ENCODE data around the gene AP4M1.
A peak's percentile ranks its signal among the peaks of the same experiment; 100 is the strongest.
"Not testable (repeated sequence)": the region's sequence is repeated elsewhere in the genome, so short reads cannot be mapped to it uniquely, and the experiment has no call there.

The AP4M1 gene

DNA sequence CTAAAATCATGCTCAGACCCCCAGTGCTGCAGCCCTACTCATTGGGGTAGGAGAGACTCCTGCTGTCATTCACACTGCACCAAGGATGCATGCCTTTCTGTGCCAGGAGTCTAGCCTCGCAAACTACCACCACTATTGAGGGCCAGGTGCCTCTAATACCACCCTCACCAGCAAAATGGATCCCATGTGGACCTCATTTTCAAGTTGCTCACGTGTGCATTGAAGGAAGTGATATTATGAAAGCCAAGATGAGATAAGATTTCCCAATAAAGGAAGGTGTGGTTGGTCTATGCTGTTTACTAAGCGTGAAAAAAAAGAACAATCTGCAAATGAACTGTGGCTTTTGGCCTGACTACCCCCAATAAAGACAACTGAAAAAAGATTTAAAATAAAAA lies 40.1 kb downstream of the AP4M1 start:
- TF ChIP-seq FOXK2 (IDR thresholded peaks at IDR 0.05) = no peak
- no peak for TF ChIP-seq ARNT (IDR thresholded peaks at IDR 0.05)
- TF ChIP-seq ZNF384 (IDR thresholded peaks at IDR 0.05) = no peak
- TF ChIP-seq FOXA1 (IDR thresholded peaks at IDR 0.05) = no peak
- ChIA-PET POLR2A (interaction anchor here (1.1 kb wide), 1 partner anchor 13 kb away, joined by 3 read pairs; no protein-coding TSS in a partner anchor), CTCF (interaction anchor here (1.5 to 3.0 kb wide), 3 partner anchors 9 to 17 kb away, joined by 3 to 10 read pairs (median 8); no protein-coding TSS in a partner anchor)
- no peak for DNase-seq (ENCODE audit: extremely low spot score)

DNA sequence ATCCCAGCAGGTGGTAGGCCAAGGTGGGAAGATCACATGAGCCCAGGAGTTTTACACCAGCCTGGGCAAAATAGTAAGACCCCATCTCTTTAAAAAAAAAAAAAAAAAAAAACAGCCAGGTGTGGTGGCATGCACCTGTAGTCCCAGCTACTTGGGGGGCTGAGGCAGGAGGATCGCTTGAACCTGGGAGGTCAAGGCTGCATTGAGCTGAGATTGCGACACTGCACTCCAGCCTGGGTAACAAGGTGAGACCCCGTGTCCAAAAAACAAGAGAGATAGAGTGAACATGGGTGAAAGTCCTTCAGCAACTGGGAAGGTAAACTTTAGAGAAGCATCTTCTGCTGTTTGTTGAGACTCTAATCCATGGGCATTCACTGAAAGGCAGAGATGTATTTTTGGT lies 41.0 kb downstream of the AP4M1 start:
- TF ChIP-seq BHLHE40 (IDR thresholded peaks at IDR 0.05; ENCODE audit: borderline replicate concordance) = no peak
- no peak for TF ChIP-seq L3MBTL2 (conservative IDR thresholded peaks at IDR 0.05)
- TF ChIP-seq ELF4 (IDR thresholded peaks at IDR 0.05) = no peak
- TF ChIP-seq, protein P1, sequence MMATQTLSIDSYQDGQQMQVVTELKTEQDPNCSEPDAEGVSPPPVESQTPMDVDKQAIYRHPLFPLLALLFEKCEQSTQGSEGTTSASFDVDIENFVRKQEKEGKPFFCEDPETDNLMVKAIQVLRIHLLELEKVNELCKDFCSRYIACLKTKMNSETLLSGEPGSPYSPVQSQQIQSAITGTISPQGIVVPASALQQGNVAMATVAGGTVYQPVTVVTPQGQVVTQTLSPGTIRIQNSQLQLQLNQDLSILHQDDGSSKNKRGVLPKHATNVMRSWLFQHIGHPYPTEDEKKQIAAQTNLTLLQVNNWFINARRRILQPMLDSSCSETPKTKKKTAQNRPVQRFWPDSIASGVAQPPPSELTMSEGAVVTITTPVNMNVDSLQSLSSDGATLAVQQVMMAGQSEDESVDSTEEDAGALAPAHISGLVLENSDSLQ (IDR thresholded peaks at IDR 0.05) = no peak
- TF ChIP-seq FOXK2 (IDR thresholded peaks at IDR 0.05) = no peak
- no peak for TF ChIP-seq FOXA1 (IDR thresholded peaks at IDR 0.05)
- no peak for TF ChIP-seq CTBP1 (IDR thresholded peaks at IDR 0.05; ENCODE audit: borderline replicate concordance)
- TF ChIP-seq HDGF (IDR thresholded peaks at IDR 0.05; ENCODE audit: borderline replicate concordance) = no peak
- TF ChIP-seq ZNF384 (IDR thresholded peaks at IDR 0.05) = no peak
- TF ChIP-seq TARDBP (IDR thresholded peaks at IDR 0.05) = no peak
- TF ChIP-seq SUZ12 (IDR thresholded peaks at IDR 0.05) = no peak
- TF ChIP-seq ARNT (IDR thresholded peaks at IDR 0.05) = no peak
- no peak for TF ChIP-seq FOXM1 (IDR thresholded peaks at IDR 0.05; ENCODE audit: borderline replicate concordance)
- TF ChIP-seq LEF1 (IDR thresholded peaks at IDR 0.05; ENCODE audit: borderline replicate concordance) = no peak
- TF ChIP-seq SP1 (IDR thresholded peaks at IDR 0.05) = no peak
- no peak for TF ChIP-seq NFRKB (IDR thresholded peaks at IDR 0.05)
- CTCF ChIA-PET = interaction anchor here (0.5 to 3.0 kb wide), 3 partner anchors 8 to 17 kb away, joined by 3 to 8 read pairs (median 3); no protein-coding TSS in a partner anchor
- POLR2A ChIA-PET = no interaction called here
- no peak for DNase-seq (ENCODE audit: extremely low spot score)

DNA sequence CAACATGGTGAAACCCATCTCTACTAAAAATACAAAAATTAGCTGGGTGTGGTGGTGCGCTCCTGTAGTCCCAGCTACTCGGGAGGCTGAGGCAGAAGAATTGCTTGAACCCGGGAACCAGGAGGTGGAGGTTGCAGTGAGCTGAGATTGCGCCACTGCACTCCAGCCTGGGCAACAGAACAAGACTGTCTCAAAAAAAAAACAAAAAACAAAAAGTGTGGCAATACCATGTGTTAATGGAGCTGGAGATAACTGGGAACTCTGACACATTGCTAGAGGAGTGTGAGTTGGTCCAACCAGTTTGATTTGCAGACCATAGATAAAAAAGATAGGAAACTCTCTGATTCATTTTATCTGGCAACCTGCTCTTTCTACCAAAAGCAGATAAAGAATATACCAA lies 44.9 kb downstream of the AP4M1 start:
- DNase-seq (ENCODE audit: extremely low spot score); POLR2A ChIA-PET: not testable (repeated sequence)
- CTCF ChIA-PET = interaction anchor here (0.7 to 1.7 kb wide), 2 partner anchors 14 to 16 kb away, joined by 6 read pairs; no protein-coding TSS in a partner anchor

DNA sequence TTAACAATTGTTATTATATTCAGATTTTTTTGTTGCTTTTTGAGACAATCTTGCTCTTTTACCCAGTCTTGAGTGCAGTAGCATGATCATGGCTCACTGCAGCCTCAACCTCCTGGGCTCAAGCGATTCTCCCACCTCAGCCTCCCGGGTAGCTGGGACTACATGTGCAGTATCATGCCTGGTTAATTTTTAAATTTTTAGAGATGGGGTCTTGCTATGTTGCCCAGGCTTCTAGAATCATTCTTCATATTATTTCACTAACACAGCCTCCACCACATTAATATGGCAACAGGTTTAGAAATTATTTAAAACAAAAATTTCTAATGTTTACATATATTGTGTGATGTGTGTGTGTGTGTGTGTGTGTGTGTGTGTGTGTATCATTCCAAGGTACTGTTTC lies 45.8 kb downstream of the AP4M1 start:
- CTCF ChIA-PET = interaction anchor here (1.7 to 1.8 kb wide), 2 partner anchors 15 to 17 kb away, joined by 6 to 8 read pairs; no protein-coding TSS in a partner anchor
- no peak for DNase-seq (ENCODE audit: extremely low spot score)
- TF ChIP-seq SP1 (IDR thresholded peaks at IDR 0.05) (no peak), ARNT (IDR thresholded peaks at IDR 0.05) (no peak), ZNF384 (IDR thresholded peaks at IDR 0.05) (no peak), CTBP1 (IDR thresholded peaks at IDR 0.05; ENCODE audit: borderline replicate concordance) (no peak), HDGF (IDR thresholded peaks at IDR 0.05; ENCODE audit: borderline replicate concordance) (no peak), FOXK2 (IDR thresholded peaks at IDR 0.05) (no peak), L3MBTL2 (conservative IDR thresholded peaks at IDR 0.05) (no peak), LEF1 (IDR thresholded peaks at IDR 0.05; ENCODE audit: borderline replicate concordance) (no peak), TARDBP (IDR thresholded peaks at IDR 0.05) (no peak), SUZ12 (IDR thresholded peaks at IDR 0.05) (no peak), ELF4 (IDR thresholded peaks at IDR 0.05) (no peak), FOXM1 (IDR thresholded peaks at IDR 0.05; ENCODE audit: borderline replicate concordance) (no peak), FOXA1 (IDR thresholded peaks at IDR 0.05) (no peak), NFRKB (IDR thresholded peaks at IDR 0.05) (no peak), BHLHE40 (IDR thresholded peaks at IDR 0.05; ENCODE audit: borderline replicate concordance) (no peak)
- TF ChIP-seq, protein P1 (IDR thresholded peaks at IDR 0.05) = no peak
- POLR2A ChIA-PET = interaction anchor here (0.8 to 2.4 kb wide), 6 partner anchors 10 to 46 kb away, joined by 3 to 23 read pairs (median 7); partner anchors contain the start of genes AP4M1, GPC2, MBLAC1 and MCM7

DNA sequence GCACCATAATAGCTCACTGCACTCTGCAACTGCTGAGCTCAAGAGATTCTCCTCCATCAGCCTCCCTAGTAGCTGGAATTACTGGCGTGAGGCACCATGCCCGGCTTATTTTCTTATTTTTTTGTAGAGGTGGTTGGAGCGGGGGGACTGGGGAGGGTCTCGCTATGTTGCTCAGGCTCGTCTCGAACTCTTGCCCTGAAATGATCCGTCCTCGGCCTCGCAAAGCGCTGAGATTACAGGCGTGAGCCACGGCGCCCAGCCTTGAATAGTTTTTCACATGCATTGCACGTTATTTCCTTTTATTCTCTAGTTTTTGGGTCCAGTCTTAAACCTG lies 46.7 kb downstream of the AP4M1 start:
- ChIA-PET CTCF (interaction anchor here (0.6 to 1.8 kb wide), 5 partner anchors 14 to 47 kb away, joined by 3 to 8 read pairs (median 3); partner anchors contain the start of genes AP4M1 and GAL3ST4), POLR2A (interaction anchor here (0.6 to 2.4 kb wide), 27 partner anchors 8 to 281 kb away, joined by 3 to 23 read pairs (median 4); partner anchors contain the start of genes AP4M1, GPC2, MBLAC1 and MCM7)
- peak; percentile 83 for TF ChIP-seq L3MBTL2 (conservative IDR thresholded peaks at IDR 0.05)
- TF ChIP-seq TARDBP (IDR thresholded peaks at IDR 0.05) = no peak
- no peak for TF ChIP-seq SUZ12 (IDR thresholded peaks at IDR 0.05)
- no peak for TF ChIP-seq FOXM1 (IDR thresholded peaks at IDR 0.05; ENCODE audit: borderline replicate concordance)
- TF ChIP-seq, protein P1 (IDR thresholded peaks at IDR 0.05) = no peak
- TF ChIP-seq ZNF384 (IDR thresholded peaks at IDR 0.05) = no peak
- no peak for TF ChIP-seq ELF4 (IDR thresholded peaks at IDR 0.05)
- no peak for TF ChIP-seq LEF1 (IDR thresholded peaks at IDR 0.05; ENCODE audit: borderline replicate concordance)
- TF ChIP-seq FOXK2 (IDR thresholded peaks at IDR 0.05) = no peak
- no peak for DNase-seq (ENCODE audit: extremely low spot score)

DNA sequence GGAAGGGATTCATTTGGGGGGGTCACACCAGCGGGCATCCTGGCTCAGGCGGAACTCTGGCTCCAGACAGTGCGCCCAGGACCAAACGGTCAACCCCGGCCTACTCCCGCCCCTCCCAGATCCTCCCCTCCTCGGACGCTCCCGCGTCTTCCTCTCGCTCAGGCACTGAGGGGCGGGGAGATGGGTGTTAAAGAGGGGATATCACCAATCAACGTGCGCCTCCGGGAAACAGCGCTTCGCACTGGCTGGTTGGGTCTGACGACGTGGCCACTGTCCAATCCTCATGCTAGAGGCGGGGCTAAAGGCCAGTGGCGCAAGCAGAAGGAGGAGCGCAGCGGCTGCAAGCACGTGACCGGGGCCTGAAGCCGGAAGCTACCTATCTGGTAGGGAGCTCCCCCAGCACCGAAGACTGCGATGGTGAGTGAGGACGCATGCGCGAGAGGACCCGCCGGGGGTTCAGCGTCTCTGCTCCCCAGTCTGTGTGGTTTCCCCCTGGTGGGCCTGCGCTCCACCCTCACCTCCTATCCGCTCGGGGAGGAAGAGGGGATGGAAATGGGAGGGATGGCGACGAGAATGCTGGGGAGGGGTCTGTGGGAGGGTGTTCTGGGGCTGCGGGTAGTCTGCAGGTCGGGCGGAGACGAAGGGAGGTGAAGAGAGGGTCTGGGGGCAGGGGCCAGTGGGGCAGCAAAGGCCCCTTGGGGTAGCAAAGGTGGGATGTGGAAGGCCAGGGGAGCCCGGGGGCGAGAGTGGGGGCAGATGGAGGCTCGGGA lies 47.3 kb downstream of the AP4M1 start, which contains the start of gene LAMTOR4:
TSS of gene LAMTOR4 (plus strand) at position 360 of the 770 bp plus-strand sequence. CDS start at position 415, 55 bp downstream.
- ChIA-PET POLR2A (interaction anchor here (0.6 to 2.4 kb wide), 26 partner anchors 8 to 280 kb away, joined by 3 to 23 read pairs (median 4); partner anchors contain the start of genes AP4M1, GPC2, MCM7 and STAG3), CTCF (interaction anchor here (0.6 to 1.8 kb wide), 4 partner anchors 16 to 47 kb away, joined by 3 to 8 read pairs (median 4); partner anchors contain the start of genes AP4M1 and GAL3ST4)
- peak; percentile 97 for DNase-seq (ENCODE audit: extremely low spot score)
- no peak for TF ChIP-seq NFRKB (IDR thresholded peaks at IDR 0.05)
- 0 out of 2 replicates have a peak, but pooled peaks have one; percentile 61 for TF ChIP-seq HDGF (IDR thresholded peaks at IDR 0.05; ENCODE audit: borderline replicate concordance)
- peak; percentile 64 for TF ChIP-seq L3MBTL2 (conservative IDR thresholded peaks at IDR 0.05)
- no peak for TF ChIP-seq CTBP1 (IDR thresholded peaks at IDR 0.05; ENCODE audit: borderline replicate concordance)
- TF ChIP-seq BHLHE40 (IDR thresholded peaks at IDR 0.05; ENCODE audit: borderline replicate concordance) = no peak
- TF ChIP-seq, protein P1 (IDR thresholded peaks at IDR 0.05) = peak; percentile 99
- peak; percentile 62; the same call in 1 of the 2 replicates for TF ChIP-seq ELF4 (IDR thresholded peaks at IDR 0.05)

All from HEK293T (cell line).